K562 (cell line): ENCODE measurements around the gene PLEKHA6. TPM values are rescaled to one million over a fixed set of nuclear protein-coding genes. Genes with fewer than 3 reads are reported as not detected.
A peak's percentile ranks its signal among the peaks of the same experiment; 100 is the strongest.

Experiments used
- ATAC-seq: fragments of 200-7000 bp; cut with Tn5 transposase; 3 replicates; pipeline ENCODE4 v1.9.1; 2020; ENCODE audit warnings: moderate library complexity
- BruUV-seq: library from RNA; stranded (reverse); fragments of 400-500 nt; replicated peaks from 2 replicates; lab custom pipeline; 2021; lab: Mats Ljungman, UMichigan
- CTCF ChIA-PET: fragments of 300-600 bp; formaldehyde crosslinking; extraction: SDS; loops from one replicate; lab custom pipeline; 2021; ENCODE audit warnings: low intra/inter-chr PET ratio; lab: Yijun Ruan, JAX
- POLR2A ChIA-PET: fragments of 300-600, 350-650 bp; sonication (Branson Sonifier 250); formaldehyde crosslinking; extraction: SDS; loops from one replicate; lab custom pipeline; 2021; ENCODE audit warnings: antibody characterized with exemption, inconsistent platforms; lab: Yijun Ruan, JAX
- DNase-seq, 4 experiments: peaks; one replicate each; pipeline versions ENCODE4 v3.0.0 to v3.0.0-alpha.2; 2011 to 2018; ENCODE audit warnings: low spot score in 3 of 4, mixed read lengths in 3 of 4; ENCODE audit errors: extremely low read depth in 1 of 4
- FAIRE-seq: peaks from 2 replicates; lab custom pipeline; 2011; peaks lifted over from hg19 to GRCh38; lab: Jason Lieb, UNC
- H2AFZ ChIP-seq: 2 replicates; pipeline ENCODE4 v1.6.0; 2011; ENCODE audit warnings: low read depth, low read length, control low read depth, inconsistent platforms
- H3K27ac ChIP-seq: fragments of 200-600 bp; 3 replicates; pipeline ENCODE4 v1.8.0; 2011; ENCODE audit warnings: low read depth, mild to moderate bottlenecking, control low read depth, inconsistent platforms, low read length, moderate library complexity, mixed read lengths; ENCODE audit errors: extremely low read depth
- H3K27me3 ChIP-seq, 2 experiments: fragments of 300-600 bp in 1 of 2; 2 replicates in 1 of 2; 3 replicates in 1 of 2; pipeline versions ENCODE4 v1.6.0 to v1.8.0; 2011; ENCODE audit warnings: inconsistent platforms in 2 of 2, low read length in 2 of 2, mild to moderate bottlenecking in 1 of 2, mixed read lengths in 1 of 2, moderate library complexity in 1 of 2; ENCODE audit not compliant: control insufficient read depth in 2 of 2, insufficient read depth in 2 of 2
- H3K36me3 ChIP-seq: fragments of 300-600 bp; 3 replicates; pipeline ENCODE4 v1.8.0; 2011; ENCODE audit warnings: mild to moderate bottlenecking, low read length, inconsistent platforms; ENCODE audit not compliant: control insufficient read depth, insufficient read depth
- H3K4me1 ChIP-seq, 2 experiments: fragments of 200-600 bp in 1 of 2; replicated peaks in 1 of 2; 2 replicates in 1 of 2; 3 replicates in 1 of 2; pipeline versions ENCODE4 v1.5.1 to v1.8.0; 2011; ENCODE audit warnings: inconsistent platforms in 2 of 2, low read length in 2 of 2, mild to moderate bottlenecking in 1 of 2, mixed read lengths in 1 of 2, moderate library complexity in 1 of 2; ENCODE audit not compliant: control insufficient read depth in 2 of 2, insufficient read depth in 2 of 2
- H3K4me2 ChIP-seq: 2 replicates; pipeline ENCODE4 v1.6.1; 2011; ENCODE audit warnings: low read length, control low read depth, inconsistent platforms, mixed read lengths; ENCODE audit not compliant: insufficient read depth
- H3K4me3 ChIP-seq: fragments of 200-600 bp; sonication (generic), shearing (Covaris generic); 2 replicates; pipeline ENCODE4 v1.5.1; 2016; ENCODE audit warnings: control low read depth, inconsistent platforms
- H3K79me2 ChIP-seq: fragments of 200-600 bp; 3 replicates; pipeline ENCODE4 v1.8.0; 2011; ENCODE audit warnings: low read length, inconsistent platforms; ENCODE audit not compliant: control insufficient read depth, insufficient read depth
- H3K9ac ChIP-seq, 2 experiments: 2 replicates each; pipeline versions ENCODE4 v1.6.0 to v1.6.1; 2011; ENCODE audit warnings: low read depth in 2 of 2, low read length in 2 of 2, control low read depth in 1 of 2, inconsistent platforms in 1 of 2, mild to moderate bottlenecking in 1 of 2, mixed read lengths in 1 of 2; ENCODE audit not compliant: insufficient read depth in 1 of 2
- H3K9me1 ChIP-seq: one replicate; pipeline ENCODE4 v1.6.0; 2011; ENCODE audit warnings: inconsistent platforms, mild to moderate bottlenecking, low read length, moderate library complexity; ENCODE audit not compliant: control insufficient read depth, insufficient read depth
- H3K9me3 ChIP-seq: replicated peaks from 2 replicates; pipeline ENCODE4 v1.5.1; 2011; ENCODE audit warnings: low read depth, low read length, inconsistent platforms; ENCODE audit not compliant: control insufficient read depth, insufficient read depth
- H4K20me1 ChIP-seq: replicated peaks from 2 replicates; pipeline ENCODE4 v1.6.1; 2011; ENCODE audit warnings: low read length, inconsistent platforms, mixed read lengths; ENCODE audit not compliant: control insufficient read depth, insufficient read depth
- ARID1B ChIP-seq: fragments of 450-650 bp; IDR thresholded peaks from 2 replicates; pipeline ENCODE4 v1.6.1; 2016; ENCODE audit warnings: antibody characterized with exemption, mild to moderate bottlenecking, inconsistent platforms
- COPS2 ChIP-seq: fragments of 450-650 bp; conservative IDR thresholded peaks from 2 replicates; pipeline ENCODE4 v1.6.1; 2016; ENCODE audit warnings: mild to moderate bottlenecking, moderate library complexity
- FIP1L1 ChIP-seq: fragments of 200-400 bp; formaldehyde crosslinking; IDR thresholded peaks from 2 replicates; pipeline ENCODE4 v1.6.1; 2018; ENCODE audit warnings: mild to moderate bottlenecking, low read depth, low read length; ENCODE audit not compliant: poor library complexity, severe bottlenecking
- MEF2A ChIP-seq: IDR thresholded peaks from 2 replicates; pipeline ENCODE4 v1.6.1; 2011; ENCODE audit warnings: low read depth, mild to moderate bottlenecking, low read length, moderate library complexity; ENCODE audit not compliant: control insufficient read depth
- NCOA6 ChIP-seq: fragments of 450-650 bp; IDR thresholded peaks from 2 replicates; pipeline ENCODE4 v1.6.1; 2017; ENCODE audit warnings: mild to moderate bottlenecking
- SOX6 ChIP-seq: fragments of 450-650 bp; IDR thresholded peaks from 2 replicates; pipeline ENCODE4 v1.6.1; 2014; ENCODE audit warnings: mild to moderate bottlenecking
- ZBTB17 ChIP-seq: fragments of 450-650 bp; formaldehyde crosslinking; IDR thresholded peaks from 2 replicates; pipeline ENCODE4 v1.4.0; 2020; ENCODE audit warnings: mild to moderate bottlenecking
- ZNF133 ChIP-seq: fragments of 250-450 bp; sonication (Bioruptor Pico); IDR thresholded peaks from 2 replicates; pipeline ENCODE4 v1.4.0; 2020; ENCODE audit warnings: mild to moderate bottlenecking
- ZNF57 ChIP-seq: fragments of 450-650 bp; formaldehyde crosslinking; IDR thresholded peaks from 2 replicates; pipeline ENCODE4 v1.4.0; 2020; ENCODE audit warnings: mild to moderate bottlenecking, moderate library complexity
- ZSCAN32 ChIP-seq: fragments of 450-650 bp; formaldehyde crosslinking; IDR thresholded peaks from 2 replicates; pipeline ENCODE4 v1.4.0; 2020; ENCODE audit warnings: mild to moderate bottlenecking, moderate library complexity
- WGBS: fragments of 100-300 bp; shearing (Covaris generic); methylation state at CpG from one replicate; pipeline ENCODE4 v1.1.6; 2016; ENCODE audit warnings: low coverage, mixed read lengths; ENCODE audit not compliant: insufficient coverage; ENCODE audit errors: missing lambda C conversion rate; 5-methylcytosine and 5-hydroxymethylcytosine counted together
- in situ Hi-C: fragments of 300-500 bp; cut with MboI; formaldehyde crosslinking; loops from 4 replicates; pipeline ENCODE4 v1.15.0; 2018; ENCODE audit warnings: inconsistent platforms, mixed read lengths
- intact Hi-C: fragments of 100-400 bp; cut with micrococcal nuclease; formaldehyde crosslinking; loops from 2 replicates; pipeline ENCODE4 v1.14.2; 2022
- polyA plus RNA-seq, 8 experiments: library from polyadenylated mRNA; depleted of rRNA in 4 of 8; stranded (reverse) in 5 of 8; unstranded in 3 of 8; fragments of >200 nt; fragmentation: Nextera tagmentation in 2 of 8; fragmentation: Illumina TruSeq in 1 of 8; extraction: Ambion mirVana in 2 of 8; extraction: Trizol in 1 of 8; gene quantifications; 2 replicates each; pipeline versions ENCODE4 v1.2.1 to v1.2.3, GENCODE V29; 2011 to 2014; ENCODE audit warnings: inconsistent platforms in 1 of 8, missing spikeins in 1 of 8
- total RNA-seq, 7 experiments: library from RNA; depleted of rRNA in 6 of 7; stranded (reverse); fragments of >200 nt in 6 of 7; fragmentation: Illumina TruSeq in 2 of 7; extraction: Trizol in 2 of 7; gene quantifications; 2 replicates each; pipeline versions ENCODE4 v1.2.1 to v1.2.3, GENCODE V29; 2011 to 2021; ENCODE audit warnings: low replicate concordance in 1 of 7
- TF ChIP-seq, protein P1 (sequence below): fragments of 250-450 bp; sonication (Bioruptor Pico); IDR thresholded peaks from 2 replicates; pipeline ENCODE4 v1.6.1; 2021; ENCODE audit warnings: mild to moderate bottlenecking
- TF ChIP-seq, protein P2 (sequence below): sonication (generic); formaldehyde crosslinking; IDR thresholded peaks from 2 replicates; pipeline ENCODE4 v1.8.1; 2022; ENCODE audit warnings: missing genetic modification reagents
- TF ChIP-seq, protein P3 (sequence below): sonication (generic); formaldehyde crosslinking; IDR thresholded peaks from 2 replicates; pipeline ENCODE4 v1.8.0; 2023; ENCODE audit warnings: mild to moderate bottlenecking, missing genetic modification reagents
- TF ChIP-seq, protein P4 (sequence below): IDR thresholded peaks from 2 replicates; pipeline ENCODE4 v1.6.1; 2011; ENCODE audit warnings: borderline replicate concordance, low read depth, mild to moderate bottlenecking, moderate library complexity, low read length; ENCODE audit not compliant: insufficient read depth, poor library complexity, severe bottlenecking

Gene PLEKHA6
- total and polyA plus RNA-seq, 9 of the 15 experiments (the other 6 are each of a cell fraction or from before 2014, with no cell fraction given): under 0.01 to 0.33 (median 0.01) TPM; not detected in 4

DNA sequence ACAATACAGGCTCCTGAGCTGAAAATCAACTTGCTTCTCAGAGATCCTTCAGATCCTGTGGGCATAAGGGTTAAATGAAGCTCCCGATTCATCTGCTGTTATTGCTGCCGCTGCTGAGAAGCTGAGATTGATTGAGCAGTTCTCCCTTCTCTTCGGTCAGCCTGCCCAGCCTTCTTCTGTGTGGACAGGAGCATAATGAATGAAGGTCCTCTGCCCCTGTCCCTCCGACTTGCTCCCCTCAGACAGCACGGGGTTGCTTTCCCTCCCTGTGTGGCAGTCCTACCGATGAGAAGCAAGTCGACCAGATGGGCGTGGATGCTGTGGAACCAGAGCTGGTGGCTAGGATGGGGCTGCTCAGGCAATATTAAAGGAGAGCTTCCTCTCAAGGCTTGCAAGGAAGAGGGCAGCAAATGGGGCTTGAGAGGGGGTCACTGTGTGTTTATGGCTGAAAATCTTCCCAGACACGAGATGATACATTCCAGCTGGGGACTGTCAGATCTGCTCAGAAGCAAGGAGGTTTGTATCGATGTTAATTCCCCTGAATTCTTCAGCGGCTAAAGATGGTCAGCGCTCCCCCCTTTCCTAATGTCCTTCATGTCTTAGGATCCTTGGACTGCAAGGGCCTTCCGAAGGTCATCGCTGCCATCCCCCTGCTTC, 82.0 kb downstream of the PLEKHA6 start:
- intact Hi-C loops: no loop called here
- H3K79me2 ChIP-seq: no peaks in the 10 kb centered on the region
- BruUV-seq: no TSS peak
- TF ChIP-seq, protein P1, sequence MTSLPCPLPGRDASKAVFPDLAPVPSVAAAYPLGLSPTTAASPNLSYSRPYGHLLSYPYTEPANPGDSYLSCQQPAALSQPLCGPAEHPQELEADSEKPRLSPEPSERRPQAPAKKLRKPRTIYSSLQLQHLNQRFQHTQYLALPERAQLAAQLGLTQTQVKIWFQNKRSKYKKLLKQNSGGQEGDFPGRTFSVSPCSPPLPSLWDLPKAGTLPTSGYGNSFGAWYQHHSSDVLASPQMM: no peak
- TF ChIP-seq ZNF57 (CRISPR knock-in tag) (no peak), COPS2 (no peak), MEF2A (no peak), ZNF133 (CRISPR knock-in tag) (no peak), FIP1L1 (no peak), SOX6 (no peak), NCOA6 (no peak), ARID1B (no peak), ZSCAN32 (CRISPR knock-in tag) (no peak), ZBTB17 (CRISPR knock-in tag) (no peak)
- TF ChIP-seq, protein P2, sequence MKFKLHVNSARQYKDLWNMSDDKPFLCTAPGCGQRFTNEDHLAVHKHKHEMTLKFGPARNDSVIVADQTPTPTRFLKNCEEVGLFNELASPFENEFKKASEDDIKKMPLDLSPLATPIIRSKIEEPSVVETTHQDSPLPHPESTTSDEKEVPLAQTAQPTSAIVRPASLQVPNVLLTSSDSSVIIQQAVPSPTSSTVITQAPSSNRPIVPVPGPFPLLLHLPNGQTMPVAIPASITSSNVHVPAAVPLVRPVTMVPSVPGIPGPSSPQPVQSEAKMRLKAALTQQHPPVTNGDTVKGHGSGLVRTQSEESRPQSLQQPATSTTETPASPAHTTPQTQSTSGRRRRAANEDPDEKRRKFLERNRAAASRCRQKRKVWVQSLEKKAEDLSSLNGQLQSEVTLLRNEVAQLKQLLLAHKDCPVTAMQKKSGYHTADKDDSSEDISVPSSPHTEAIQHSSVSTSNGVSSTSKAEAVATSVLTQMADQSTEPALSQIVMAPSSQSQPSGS (CRISPR knock-in tag): no peak
- TF ChIP-seq, protein P3, sequence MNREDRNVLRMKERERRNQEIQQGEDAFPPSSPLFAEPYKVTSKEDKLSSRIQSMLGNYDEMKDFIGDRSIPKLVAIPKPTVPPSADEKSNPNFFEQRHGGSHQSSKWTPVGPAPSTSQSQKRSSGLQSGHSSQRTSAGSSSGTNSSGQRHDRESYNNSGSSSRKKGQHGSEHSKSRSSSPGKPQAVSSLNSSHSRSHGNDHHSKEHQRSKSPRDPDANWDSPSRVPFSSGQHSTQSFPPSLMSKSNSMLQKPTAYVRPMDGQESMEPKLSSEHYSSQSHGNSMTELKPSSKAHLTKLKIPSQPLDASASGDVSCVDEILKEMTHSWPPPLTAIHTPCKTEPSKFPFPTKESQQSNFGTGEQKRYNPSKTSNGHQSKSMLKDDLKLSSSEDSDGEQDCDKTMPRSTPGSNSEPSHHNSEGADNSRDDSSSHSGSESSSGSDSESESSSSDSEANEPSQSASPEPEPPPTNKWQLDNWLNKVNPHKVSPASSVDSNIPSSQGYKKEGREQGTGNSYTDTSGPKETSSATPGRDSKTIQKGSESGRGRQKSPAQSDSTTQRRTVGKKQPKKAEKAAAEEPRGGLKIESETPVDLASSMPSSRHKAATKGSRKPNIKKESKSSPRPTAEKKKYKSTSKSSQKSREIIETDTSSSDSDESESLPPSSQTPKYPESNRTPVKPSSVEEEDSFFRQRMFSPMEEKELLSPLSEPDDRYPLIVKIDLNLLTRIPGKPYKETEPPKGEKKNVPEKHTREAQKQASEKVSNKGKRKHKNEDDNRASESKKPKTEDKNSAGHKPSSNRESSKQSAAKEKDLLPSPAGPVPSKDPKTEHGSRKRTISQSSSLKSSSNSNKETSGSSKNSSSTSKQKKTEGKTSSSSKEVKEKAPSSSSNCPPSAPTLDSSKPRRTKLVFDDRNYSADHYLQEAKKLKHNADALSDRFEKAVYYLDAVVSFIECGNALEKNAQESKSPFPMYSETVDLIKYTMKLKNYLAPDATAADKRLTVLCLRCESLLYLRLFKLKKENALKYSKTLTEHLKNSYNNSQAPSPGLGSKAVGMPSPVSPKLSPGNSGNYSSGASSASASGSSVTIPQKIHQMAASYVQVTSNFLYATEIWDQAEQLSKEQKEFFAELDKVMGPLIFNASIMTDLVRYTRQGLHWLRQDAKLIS (CRISPR knock-in tag): no peak
- TF ChIP-seq, protein P4, sequence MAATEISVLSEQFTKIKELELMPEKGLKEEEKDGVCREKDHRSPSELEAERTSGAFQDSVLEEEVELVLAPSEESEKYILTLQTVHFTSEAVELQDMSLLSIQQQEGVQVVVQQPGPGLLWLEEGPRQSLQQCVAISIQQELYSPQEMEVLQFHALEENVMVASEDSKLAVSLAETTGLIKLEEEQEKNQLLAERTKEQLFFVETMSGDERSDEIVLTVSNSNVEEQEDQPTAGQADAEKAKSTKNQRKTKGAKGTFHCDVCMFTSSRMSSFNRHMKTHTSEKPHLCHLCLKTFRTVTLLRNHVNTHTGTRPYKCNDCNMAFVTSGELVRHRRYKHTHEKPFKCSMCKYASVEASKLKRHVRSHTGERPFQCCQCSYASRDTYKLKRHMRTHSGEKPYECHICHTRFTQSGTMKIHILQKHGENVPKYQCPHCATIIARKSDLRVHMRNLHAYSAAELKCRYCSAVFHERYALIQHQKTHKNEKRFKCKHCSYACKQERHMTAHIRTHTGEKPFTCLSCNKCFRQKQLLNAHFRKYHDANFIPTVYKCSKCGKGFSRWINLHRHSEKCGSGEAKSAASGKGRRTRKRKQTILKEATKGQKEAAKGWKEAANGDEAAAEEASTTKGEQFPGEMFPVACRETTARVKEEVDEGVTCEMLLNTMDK: no peak

More for the DNA sequence above, 82.0 kb downstream of the PLEKHA6 start:
- Histone ChIP-seq H3K4me2 (no peak overlapping the region), H3K9ac (no peak overlapping the region), H3K36me3 (no peaks in the 10 kb centered on the region), H3K27ac (no peak overlapping the region), H3K9me1 (no peaks in the 10 kb centered on the region), H3K4me1 (no peaks in the 10 kb centered on the region), H2AFZ (no peak overlapping the region), H3K4me3 (no peak overlapping the region), H3K27me3 (peaks cover 23 to 67% of the 10 kb centered on the region in 2 experiments), H4K20me1 (no peaks in the 10 kb centered on the region; the same call in 1 of the 2 replicates), H3K9me3 (no peaks in the 10 kb centered on the region)
- in situ Hi-C loops: no loop called here
- ATAC-seq: no peak
- ChIA-PET POLR2A (interaction anchor here (1.0 to 1.8 kb wide), 3 partner anchors 13 to 31 kb away, joined by 3 to 9 read pairs (median 4); no protein-coding TSS in a partner anchor), CTCF (no interaction called here)
- no peak for DNase-seq
- FAIRE-seq: peak; percentile 40
- 1% methylated on average over 14 of the region's 14 CpGs for WGBS
